ENCODE data around the gene SEMA4D. TPM values are rescaled to one million over a fixed set of nuclear protein-coding genes. Genes with fewer than 3 reads are reported as not detected.
A peak's percentile ranks its signal among the peaks of the same experiment; 100 is the strongest.

SEMA4D gene
- polyA plus RNA-seq (2012; ENCODE audit: insufficient read depth, insufficient read length), result 50.1 TPM

GRCh38 chr9:89497978-89498851 is at the start of gene SEMA4D:
TSS of gene SEMA4D (minus strand) at chr9:89498113. CDS start at chr9:89405456, 92,657 bp downstream.
- peak; percentile 85 for DNase-seq (ENCODE audit: low read depth, low spot score)
- peak within 1 kb of the TSS; percentile 87 for H3K4me3 ChIP-seq (ENCODE audit: low read length)

GRCh38 chr9:89547000-89547399 is 49.1 kb upstream of the SEMA4D start:
- no peak for DNase-seq (ENCODE audit: low read depth, low spot score)
- no peak overlapping the region for H3K4me3 ChIP-seq (ENCODE audit: low read length)

- no peak for DNase-seq (ENCODE audit: low read depth, low spot score)
These were observed 46.4 kb upstream of the SEMA4D start for GRCh38 chr9:89544279-89544661.

GRCh38 chr9:89543621-89544278 is 45.8 kb upstream of the SEMA4D start:
- H3K4me3 ChIP-seq (ENCODE audit: low read length), result no peak overlapping the region
- no peak for DNase-seq (ENCODE audit: low read depth, low spot score)

More at GRCh38 chr9:89544279-89544661, 46.4 kb upstream of the SEMA4D start:
- H3K4me3 ChIP-seq (ENCODE audit: low read length), result no peak overlapping the region

- no peak overlapping the region for H3K4me3 ChIP-seq (ENCODE audit: low read length)
- no peak for DNase-seq (ENCODE audit: low read depth, low spot score)
These were observed 45.2 kb upstream of the SEMA4D start for GRCh38 chr9:89543111-89543510.

- DNase-seq (ENCODE audit: low read depth, low spot score), result no peak
- H3K4me3 ChIP-seq (ENCODE audit: low read length), result no peak overlapping the region
These were observed 44.6 kb upstream of the SEMA4D start for GRCh38 chr9:89542401-89543021.

GRCh38 chr9:89541798-89542197 is 43.9 kb upstream of the SEMA4D start:
- no peak overlapping the region for H3K4me3 ChIP-seq (ENCODE audit: low read length)
- no peak for DNase-seq (ENCODE audit: low read depth, low spot score)

GRCh38 chr9:89539374-89539773 is 41.5 kb upstream of the SEMA4D start:
- DNase-seq (ENCODE audit: low read depth, low spot score), result no peak
- no peak overlapping the region for H3K4me3 ChIP-seq (ENCODE audit: low read length)

- DNase-seq (ENCODE audit: low read depth, low spot score), result no peak
- H3K4me3 ChIP-seq (ENCODE audit: low read length), result no peak overlapping the region
These were observed 41.0 kb upstream of the SEMA4D start for GRCh38 chr9:89538871-89539270.

- DNase-seq (ENCODE audit: low read depth, low spot score), result no peak
- no peak overlapping the region for H3K4me3 ChIP-seq (ENCODE audit: low read length)
These were observed 39.3 kb upstream of the SEMA4D start for GRCh38 chr9:89537166-89537565.

GRCh38 chr9:89536600-89536999 is 38.7 kb upstream of the SEMA4D start:
- no peak for DNase-seq (ENCODE audit: low read depth, low spot score)
- H3K4me3 ChIP-seq (ENCODE audit: low read length), result peak overlapping the region; percentile 28

GRCh38 chr9:89536145-89536574 is 38.2 kb upstream of the SEMA4D start:
- H3K4me3 ChIP-seq (ENCODE audit: low read length), result peak overlapping the region; percentile 28
- DNase-seq (ENCODE audit: low read depth, low spot score), result peak; percentile 91

- H3K4me3 ChIP-seq (ENCODE audit: low read length), result no peak overlapping the region
- DNase-seq (ENCODE audit: low read depth, low spot score), result no peak
These were observed 37.5 kb upstream of the SEMA4D start for GRCh38 chr9:89535461-89535860.

GRCh38 chr9:89534515-89535287 is 36.8 kb upstream of the SEMA4D start:
- no peak overlapping the region for H3K4me3 ChIP-seq (ENCODE audit: low read length)

GRCh38 chr9:89533411-89534095 is 35.6 kb upstream of the SEMA4D start:
- no peak for DNase-seq (ENCODE audit: low read depth, low spot score)
- no peak overlapping the region for H3K4me3 ChIP-seq (ENCODE audit: low read length)

More at GRCh38 chr9:89534515-89535287, 36.8 kb upstream of the SEMA4D start:
- DNase-seq (ENCODE audit: low read depth, low spot score), result no peak

GRCh38 chr9:89532944-89533343 is 35.0 kb upstream of the SEMA4D start:
- H3K4me3 ChIP-seq (ENCODE audit: low read length), result no peak overlapping the region
- no peak for DNase-seq (ENCODE audit: low read depth, low spot score)

GRCh38 chr9:89532478-89532877 is 34.6 kb upstream of the SEMA4D start:
- DNase-seq (ENCODE audit: low read depth, low spot score), result no peak
- H3K4me3 ChIP-seq (ENCODE audit: low read length), result no peak overlapping the region

GRCh38 chr9:89531766-89532165 is 33.9 kb upstream of the SEMA4D start:
- no peak overlapping the region for H3K4me3 ChIP-seq (ENCODE audit: low read length)
- no peak for DNase-seq (ENCODE audit: low read depth, low spot score)

- no peak overlapping the region for H3K4me3 ChIP-seq (ENCODE audit: low read length)
- DNase-seq (ENCODE audit: low read depth, low spot score), result no peak
These were observed 32.8 kb upstream of the SEMA4D start for GRCh38 chr9:89530726-89531125.
